Pons (tissue), 1 donor: ENCODE results near the gene YES1.
A peak's percentile ranks its signal among the peaks of the same experiment; 100 is the strongest.
"Not testable (repeated sequence)": the region's sequence is repeated elsewhere in the genome, so short reads cannot be mapped to it uniquely, and the experiment has no call there.

Experiments used
- DNase-seq: peaks from one replicate; pipeline ENCODE4 v3.0.0-alpha.2; 2016; ENCODE audit warnings: low spot score

Gene YES1

DNA sequence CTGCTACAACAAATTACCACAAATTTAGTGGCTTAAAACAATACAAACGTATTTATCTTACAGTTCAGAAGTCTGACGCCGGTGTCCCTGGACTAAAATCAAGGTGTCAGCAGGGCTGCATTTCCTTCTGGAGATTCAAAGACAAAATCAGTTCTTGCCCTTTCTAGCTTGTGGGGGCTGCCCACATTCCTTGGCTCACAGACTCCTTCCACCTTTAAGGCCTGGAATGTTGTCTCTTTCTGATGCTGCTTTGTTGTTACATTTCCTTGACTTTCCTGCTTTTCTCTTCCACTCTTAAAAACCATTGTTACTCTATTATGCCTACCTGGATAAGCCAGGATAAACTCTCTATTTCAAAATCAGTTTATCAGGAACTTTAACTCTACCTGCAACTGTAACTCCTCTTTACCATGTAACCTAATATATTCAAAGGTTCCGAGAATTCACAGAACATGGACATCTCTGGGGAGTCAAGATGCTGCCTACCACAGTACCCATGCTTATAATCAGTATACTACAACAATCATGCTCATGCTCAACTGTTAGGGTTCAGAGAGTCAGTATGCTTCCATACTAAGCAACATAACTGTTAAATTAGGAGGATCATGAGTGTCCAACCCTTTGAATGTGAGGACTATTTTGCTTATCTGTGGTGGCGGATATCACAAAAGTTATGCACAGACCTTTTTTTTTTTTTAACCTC is 27.4 kb downstream of the YES1 start:
- DNase-seq: no peak

DNA sequence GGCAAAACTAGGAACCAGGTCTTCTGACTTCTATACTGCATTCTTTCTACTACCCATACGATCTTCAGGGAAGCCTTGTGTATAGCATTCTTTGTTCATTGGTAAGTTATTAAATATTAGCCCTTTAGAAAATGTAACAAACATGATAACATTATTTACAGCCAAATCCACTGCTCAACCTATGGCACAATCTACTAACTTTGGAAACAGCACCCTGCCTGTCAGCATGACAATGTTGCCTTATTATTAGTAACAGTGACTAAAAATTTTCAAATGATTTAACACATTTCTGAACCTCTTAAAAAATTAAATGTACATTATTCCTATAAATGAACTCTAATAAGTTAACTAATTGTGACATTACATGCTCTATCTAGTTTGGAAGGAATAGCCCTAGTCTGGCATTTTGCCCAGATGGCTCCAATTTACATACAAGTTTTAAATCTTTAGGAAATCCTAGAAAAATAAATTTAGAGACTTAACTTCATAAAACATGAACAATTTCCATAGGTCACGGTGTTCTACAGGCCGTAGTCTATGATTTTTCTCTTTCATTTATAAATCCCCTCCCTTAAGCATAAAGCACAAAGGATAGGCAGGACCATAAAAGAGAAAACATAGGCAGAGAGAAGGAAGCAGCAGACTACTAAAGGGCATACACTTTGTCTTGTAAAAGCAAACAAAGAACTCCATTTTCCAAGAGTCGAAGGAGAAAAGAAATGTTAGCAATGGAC is 33.7 kb downstream of the YES1 start:
- DNase-seq: no peak

DNA sequence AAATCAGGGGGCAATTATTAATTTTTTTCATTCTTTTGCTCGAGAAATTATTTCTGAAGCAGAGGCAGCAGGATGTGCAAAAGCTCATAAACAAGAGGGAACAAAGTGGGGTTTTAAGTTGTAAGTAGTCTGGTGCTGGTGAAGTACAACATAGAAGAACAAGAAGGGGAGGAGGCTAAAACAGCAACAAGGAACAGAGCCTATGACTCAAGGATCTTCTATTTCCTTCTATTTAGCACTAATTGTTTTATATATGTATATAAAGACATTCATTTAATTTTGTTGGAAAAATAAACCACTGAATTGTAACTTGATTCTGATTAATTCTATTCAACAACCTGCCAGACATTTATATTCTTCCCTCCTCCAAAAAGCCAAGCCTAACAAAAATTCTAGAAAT is 35.0 kb downstream of the YES1 start:
- no peak for DNase-seq

DNA sequence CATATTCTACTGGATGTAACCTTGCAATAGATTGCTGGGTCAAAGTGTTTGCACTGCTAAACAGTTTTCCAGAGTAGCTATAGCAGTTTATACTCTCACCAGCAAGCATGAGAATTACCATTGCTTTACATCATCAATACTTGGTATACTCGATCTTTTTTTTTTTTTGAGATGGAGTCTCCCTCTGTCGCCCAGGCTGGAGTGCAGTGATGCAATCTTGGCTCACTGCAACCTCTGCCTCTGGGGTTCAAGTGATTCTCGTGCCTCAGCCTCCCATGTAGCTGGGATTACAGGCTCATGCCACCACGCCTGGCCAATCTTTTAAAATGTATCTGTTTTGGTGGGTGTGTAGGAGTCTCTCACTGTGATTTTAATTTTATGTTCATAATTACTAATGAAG is 36.0 kb downstream of the YES1 start:
- DNase-seq: not testable (repeated sequence)

DNA sequence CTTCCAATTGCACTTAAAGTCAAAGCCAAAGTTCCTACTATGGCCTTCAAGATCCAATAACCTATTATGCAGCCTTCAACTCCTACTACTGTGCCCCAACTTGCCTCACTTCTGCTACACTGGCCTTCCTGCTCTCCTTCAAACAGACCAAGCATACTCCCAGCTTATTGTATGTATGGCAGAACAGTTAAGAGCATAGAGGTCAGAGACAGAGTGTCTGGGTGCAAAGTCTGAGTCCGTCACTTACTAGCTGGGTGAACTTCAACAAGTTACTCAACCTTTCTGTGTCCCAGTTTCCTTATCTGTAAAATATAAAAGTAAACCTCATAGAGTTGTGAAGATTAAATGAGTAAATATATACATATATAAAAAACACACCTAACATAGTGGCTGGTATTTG is 37.2 kb downstream of the YES1 start:
- DNase-seq: no peak

DNA sequence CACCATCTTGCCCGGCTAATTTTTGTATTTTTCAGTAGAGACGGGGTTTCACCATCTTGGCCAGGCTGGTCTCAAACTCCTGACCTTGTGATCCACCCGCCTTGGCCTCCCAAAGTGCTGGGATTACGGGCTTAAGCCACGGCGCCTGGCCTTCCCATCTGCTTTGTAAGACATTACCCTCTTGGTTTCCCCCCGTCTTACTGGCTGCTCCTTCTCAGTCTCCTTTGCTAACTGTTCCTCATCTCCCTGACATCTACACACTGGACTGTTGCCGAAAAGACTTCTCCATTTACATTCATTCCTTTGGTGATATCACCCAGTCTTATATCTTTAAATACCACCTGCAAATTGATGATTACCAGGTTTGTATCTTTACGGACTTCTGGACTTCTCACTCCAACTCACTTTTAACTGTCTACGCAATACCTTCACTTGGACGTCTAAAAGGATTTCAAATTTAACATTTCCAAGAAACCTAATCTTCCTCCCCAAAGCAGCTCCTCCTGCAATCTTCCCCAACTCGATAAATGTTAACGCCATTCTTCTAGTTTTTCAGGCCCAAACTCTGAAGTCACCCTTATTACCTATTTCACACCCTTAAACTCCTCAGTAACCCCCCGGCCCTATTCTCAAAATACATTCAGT is 37.9 kb downstream of the YES1 start:
- DNase-seq: no peak

DNA sequence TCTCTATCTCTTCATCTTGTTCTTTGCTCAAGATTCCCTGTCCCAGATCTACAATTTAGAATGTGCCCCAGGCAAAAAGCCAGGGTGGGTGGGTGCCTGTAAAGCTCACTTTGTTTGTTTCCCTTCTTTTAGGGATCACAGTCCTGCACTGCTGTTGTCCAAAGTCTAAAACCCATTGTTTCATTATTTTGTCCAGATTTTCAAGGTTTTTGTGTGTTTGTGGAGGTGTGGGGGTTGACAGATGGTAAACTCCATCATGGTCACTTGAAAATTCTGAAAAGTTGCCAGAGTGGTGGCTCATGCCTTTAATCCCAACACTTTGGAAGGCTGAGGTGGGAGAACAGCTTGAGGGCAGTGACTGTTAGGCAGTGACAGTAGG is 41.5 kb downstream of the YES1 start:
- DNase-seq: no peak

DNA sequence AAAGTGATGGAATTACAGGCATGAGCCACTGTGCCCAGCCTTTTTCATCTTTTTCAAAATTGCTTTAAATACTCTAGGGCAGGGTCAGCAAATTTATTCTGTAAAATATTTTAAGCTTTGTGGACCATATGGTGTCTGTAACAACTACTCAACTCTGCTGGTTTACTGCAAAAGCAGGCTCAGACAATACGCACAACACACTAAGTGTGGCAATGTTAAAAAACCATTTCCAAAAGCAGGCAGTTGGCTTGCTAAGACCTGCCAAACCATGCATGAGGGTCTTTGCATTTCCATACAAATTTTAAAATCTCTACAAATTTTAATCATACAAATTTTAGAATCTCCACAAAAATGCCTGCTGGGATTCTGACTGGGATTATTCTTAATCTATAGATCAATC is 44.1 kb downstream of the YES1 start:
- DNase-seq: no peak

DNA sequence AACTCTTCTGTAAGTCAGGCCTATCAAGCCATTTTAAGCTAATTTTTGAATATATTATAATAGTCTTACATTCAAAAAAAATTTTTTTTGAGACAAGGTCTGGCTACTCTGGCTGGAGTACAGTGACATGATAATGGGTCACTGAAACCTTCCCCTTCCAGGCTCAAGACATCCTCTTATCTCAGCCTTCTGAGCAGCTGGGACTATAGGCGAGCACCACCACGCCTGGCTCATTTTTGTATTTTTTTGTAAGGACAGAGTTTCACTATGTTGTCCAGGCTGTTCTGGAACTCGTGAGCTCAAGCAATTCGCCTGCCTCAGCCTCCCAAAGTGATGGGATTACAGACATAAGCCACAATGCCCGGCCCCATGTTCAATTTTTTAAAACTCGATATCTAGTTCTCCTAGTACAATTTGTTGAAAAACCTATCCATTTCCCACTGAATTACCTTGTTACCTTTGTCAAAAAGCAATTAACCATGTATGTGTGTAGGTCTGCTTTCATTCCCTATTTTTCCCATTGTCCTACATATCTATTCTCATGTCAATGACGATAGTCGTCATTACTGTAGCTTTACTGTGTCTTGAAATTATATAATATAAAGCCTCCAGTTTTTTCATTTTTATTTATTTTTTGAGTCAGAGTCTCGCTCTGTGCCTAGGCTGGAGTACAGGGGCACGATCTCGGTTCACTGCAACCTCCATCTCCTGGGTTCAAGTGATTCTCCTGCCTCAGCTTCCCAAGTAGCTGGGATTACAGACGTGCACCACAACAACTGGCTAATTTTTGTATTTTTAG is 44.8 kb downstream of the YES1 start:
- DNase-seq: no peak

DNA sequence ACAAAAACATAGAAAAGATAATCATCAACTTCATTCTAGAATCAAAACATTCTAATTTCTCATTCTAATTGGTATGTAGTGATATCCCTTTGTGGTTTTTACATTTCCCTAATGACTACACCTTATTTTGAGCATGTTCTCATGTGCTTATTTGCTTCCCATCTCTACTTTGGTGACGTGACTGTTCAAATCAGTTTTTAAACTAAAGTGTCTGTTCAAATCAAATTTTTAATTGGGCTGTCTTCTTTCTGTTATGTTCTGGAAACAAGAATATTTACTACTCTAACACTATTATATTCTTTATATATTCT is 45.5 kb downstream of the YES1 start:
- no peak for DNase-seq

DNA sequence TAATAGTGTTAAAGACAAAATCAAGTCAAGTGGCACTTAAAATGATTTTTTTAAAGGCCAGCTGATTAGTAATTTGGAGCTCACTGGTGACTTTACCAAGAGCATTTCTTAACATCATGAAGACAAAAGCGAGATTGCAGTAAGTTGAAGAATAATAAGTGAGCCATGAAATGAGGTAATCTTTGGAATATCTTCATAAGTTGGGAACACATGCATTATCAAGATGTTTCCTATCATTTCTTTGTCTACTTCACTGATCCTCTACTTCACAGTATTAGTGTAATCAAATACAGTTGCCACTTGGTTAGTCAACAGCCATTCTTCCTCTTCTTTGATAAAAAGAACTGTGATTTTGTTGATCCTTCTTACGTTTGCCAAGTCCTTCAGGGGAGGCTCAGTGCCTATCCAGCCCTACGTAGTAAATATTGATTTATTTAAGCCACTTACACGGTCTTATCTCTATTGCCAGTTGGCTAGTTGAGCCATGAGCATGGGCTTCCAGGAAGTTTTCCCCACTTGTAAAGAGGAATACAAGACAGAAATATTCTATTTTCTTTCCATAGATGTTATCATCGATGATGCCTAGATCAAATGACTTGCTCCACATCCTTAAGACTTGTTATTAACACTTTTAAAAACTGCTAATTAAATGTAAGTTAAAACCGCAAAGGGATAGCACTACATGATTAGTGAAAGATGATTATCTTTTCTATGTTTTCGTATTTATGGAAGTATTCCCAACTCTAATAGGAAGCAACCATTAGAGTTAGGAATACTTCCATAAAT is 46.1 kb downstream of the YES1 start:
- DNase-seq: no peak

DNA sequence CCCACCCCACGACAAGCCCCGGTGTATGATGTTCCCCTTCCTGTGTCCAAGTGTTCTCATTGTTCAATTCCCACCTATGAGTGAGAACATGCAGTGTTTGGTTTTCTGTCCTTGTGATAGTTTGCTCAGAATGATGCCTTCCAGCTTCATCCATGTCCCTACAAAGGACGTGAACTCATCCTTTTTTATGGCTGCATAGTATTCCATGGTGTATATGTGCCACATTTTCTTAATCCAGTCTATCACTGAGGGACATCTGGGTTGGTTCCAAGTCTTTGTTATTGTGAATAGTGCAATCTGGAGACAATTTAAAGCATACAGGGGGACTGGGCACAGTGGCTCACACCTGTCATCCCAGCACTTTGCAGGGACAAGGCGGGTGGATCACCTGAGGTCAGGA is 52.2 kb downstream of the YES1 start:
- DNase-seq: not testable (repeated sequence)

DNA sequence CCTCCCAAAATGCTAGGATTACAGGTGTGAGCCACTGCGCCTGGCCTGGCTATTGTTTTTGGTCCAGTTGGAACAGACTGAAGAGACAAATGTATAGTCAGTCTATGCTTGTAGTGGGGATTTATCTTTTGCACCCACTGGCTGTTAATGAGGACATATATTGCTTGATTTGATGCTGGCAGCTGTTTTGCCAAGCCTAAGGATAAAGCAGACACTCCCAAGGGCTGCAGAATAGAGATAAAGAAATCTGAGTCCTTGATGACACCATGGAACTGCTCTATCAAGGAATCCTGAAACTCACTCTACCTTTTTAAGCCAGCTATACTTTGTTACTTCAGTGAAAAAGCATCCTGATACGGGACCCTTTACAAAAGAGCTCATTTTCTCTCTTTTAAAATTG is 56.5 kb downstream of the YES1 start:
- DNase-seq: no peak

DNA sequence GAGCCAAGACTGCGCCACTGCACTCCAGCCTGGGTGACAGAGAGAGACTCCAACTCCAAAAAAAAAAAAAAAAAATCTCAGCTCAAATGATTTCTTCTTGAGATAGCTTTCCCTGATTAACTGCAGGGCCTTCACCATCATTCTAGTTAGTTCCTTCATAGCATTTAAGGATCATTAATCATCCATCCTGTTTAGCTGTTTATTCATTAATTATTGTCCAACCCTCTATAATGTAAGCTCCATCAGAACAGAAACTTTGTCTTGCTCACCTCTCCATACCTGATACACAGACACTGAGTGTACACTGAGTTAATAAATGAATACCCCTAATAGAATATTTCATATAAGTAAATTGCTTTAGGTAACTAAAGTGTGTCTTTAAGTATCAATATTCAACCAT is 57.4 kb downstream of the YES1 start:
- no peak for DNase-seq

DNA sequence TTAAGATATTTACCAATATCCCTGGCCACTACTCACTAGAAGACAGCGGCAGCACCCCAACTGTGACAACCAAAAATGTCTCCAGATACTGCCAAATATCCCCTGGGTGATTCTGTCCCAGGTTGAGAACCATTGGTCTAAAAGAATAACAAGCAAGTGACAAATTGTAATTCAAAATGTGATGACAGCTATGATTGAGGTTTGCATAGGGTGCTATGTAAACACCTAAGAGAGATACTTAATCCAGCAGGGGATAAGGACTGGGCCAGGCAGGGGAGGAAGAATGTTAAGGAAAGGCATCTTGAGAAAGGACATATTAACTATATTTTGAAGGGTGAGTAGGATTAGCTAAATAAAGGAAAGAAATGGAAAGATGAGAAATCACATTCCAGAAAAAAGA is 61.6 kb downstream of the YES1 start:
- DNase-seq: no peak

DNA sequence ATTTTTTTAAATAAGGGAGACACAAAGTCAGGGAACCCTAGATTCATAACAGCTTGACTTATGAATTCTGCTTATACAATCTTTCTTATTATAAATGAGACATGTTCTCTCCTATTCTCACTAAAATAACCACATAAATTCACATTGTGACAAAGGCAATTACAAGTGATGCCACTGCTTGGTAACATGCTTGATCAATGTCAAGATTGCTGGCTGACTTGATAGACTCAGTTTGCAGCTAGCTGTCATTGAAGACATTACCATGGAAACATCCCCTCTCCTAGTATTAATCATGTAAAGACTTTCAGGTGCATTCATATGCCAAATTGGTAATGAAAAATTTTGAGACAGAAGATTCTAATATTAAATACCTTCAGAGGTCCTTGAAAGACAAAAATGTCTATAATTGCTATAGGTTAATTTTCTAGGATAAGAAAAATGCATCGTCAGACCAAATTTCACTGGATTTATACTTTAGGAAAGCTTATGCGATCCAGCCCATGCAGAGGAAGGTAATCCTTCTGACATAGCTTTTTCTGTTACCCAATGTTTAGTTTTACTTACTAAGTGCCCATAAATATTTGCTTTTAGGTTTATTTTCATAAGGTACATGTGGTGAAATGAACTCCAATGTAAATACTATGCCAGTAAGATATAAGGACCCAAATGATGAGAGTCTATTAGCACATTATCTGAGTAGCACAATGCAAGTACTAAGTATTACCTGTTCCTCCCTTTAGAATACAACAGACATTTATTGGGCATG is 67.0 kb downstream of the YES1 start:
- DNase-seq: no peak

DNA sequence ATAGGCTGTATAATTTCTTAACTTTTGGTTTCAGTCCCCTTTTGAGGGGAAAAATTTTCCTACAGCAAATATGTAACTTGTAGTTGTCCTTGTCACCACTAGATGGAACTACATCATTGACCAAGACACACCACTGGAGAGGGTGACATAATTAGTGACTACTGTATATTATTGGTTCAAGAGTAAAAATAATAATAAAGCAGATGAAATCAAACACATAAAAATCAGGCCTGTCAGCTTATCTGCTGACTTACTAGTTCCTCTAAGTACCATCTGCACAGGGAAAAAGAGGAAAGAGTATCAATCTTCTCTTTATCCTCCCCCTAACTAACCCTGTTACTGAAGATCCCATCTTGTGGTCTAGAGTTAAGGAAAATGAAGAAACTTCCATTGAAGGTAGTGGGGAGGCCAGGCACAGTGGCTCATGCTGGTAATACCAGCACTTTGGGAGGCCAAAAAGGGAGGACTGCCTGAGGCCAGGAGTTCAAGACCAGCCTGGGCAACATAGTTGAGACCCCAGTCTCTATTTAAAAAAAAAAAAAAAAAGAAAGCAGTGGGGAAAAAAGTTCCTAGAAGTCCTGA is 70.0 kb downstream of the YES1 start:
- DNase-seq: peak; percentile 56

DNA sequence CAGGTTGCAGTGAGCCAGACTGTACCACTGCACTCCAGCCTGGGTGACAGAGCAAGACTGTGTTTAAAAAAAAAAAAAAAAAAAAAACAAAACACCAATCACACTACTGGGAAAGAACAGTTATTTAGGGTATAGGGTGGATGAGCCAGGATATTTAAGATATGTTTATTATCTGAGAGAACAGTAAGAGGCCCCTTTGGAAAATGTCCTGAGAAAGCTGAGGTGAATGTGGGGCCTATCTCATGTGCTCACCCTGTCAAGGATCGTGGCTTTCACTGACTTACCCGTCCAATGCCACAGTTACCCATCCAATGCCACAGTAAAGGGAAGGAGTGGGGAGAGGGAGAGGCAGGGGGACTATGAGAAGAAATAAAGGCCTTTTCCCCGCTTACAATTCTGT is 79.7 kb downstream of the YES1 start:
- no peak for DNase-seq

DNA sequence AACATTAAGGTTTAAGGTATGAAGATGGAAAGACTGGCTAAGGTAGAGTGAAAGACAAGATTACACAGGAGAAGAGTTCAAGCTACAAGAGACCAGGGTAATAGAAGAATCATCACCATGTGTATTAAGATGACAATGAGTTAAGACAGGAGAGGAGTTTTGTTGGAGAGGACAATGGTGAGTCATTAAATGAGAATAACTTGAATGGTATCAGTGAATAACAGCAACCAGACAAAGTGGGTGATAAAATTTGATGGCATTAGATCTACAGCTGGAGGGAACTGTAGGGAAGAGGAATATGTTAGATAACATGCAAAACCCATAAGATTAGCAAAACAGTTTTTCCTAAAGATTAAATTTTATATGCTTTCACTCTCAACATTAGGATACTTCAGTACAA is 80.9 kb downstream of the YES1 start:
- DNase-seq: no peak

DNA sequence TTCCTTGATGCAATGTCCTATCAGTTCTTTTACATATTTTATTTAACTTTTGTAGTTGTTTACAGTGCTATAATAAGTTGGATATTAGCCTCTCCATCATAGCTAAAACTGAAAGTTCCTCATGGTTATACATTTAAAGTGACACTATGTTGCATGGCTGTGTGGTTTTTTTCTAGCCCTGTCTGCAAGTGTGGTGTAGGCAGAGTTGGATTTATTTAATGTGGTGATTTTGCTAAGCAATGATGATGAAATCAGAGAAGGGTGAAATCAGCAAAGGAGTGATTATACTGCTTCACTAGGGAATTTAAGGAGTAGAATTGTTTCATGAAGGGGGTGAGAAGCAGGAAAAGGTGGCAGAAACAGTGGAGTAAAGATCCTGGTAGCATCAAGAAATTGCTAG is 81.3 kb downstream of the YES1 start:
- no peak for DNase-seq

DNA sequence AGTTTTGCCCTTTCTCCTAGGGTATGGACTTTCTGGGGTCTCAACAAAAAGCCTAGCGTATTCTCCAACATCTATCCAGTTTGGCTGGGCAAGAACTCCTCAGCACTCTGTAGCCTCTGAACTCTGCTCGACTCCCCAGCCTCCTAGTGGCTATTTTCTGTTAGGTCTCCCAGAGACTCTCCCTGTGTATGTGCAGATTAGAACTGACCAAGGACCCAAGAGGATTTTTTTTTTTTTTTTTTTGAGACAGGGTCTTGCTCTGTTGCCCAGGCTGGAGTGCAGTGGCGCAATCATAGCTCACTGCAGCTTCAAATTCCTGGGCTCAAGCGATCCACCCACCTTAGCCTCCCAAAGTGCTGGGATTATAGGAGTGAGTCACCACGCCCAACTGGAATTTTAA is 81.9 kb downstream of the YES1 start:
- DNase-seq: not testable (repeated sequence)
